ENCODE data around the gene CLASP1. TPM values are rescaled to one million over a fixed set of nuclear protein-coding genes. Genes with fewer than 3 reads are reported as not detected.

Gene CLASP1
- total and polyA plus RNA-seq, 3 donors from 2014 or later = 43.8 to 130 (median 103) TPM

DNA sequence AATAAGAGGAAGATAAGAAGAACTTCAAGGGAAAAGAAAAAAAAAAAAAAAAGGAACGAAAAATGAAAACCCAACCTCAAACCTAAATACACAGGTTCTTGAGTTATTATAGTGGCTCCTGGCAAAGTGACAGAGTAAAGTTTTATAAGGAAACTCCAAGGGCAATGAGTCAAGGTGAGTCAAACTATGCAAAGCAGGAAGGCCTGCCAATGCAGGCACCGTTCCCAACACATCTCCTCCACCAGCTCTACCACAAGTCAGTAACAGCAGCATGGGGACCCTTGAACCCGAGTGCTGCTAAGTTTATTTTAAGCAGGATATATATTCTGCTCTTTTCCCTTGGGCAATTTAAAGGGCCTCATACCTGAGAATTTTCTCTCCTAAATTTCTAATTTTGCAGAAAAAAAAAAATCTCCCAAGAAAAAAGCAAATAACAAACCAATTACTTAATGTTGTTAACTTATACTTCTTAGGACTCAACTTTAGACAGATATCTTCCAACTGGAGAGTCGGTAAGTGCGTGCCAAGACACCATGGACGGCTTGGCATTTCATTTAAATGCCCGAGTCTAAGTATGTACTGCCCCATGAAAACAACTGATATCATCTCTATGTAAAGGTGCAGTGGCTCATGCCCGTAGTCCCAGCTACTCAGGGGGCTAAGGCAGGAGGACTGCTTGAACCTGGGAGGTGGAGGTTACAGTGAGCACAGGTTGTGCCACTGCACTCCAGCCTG is 288.5 kb downstream of the CLASP1 start:
- no peaks in the 10 kb centered on the region for H3K36me3 ChIP-seq (ENCODE audit: low read depth, missing control alignments)
- no peak overlapping the region for H3K4me3 ChIP-seq
- H3K27me3 ChIP-seq = no peaks in the 10 kb centered on the region
- H3K9me3 ChIP-seq = no peaks in the 10 kb centered on the region
- 73 to 76% methylated on average over 8 of the region's 8 CpGs for WGBS, 2 donors
- intact Hi-C loops (cut with DNase I; ENCODE audit: low total_unique reads) = no loop called here
- DNase-seq = no peak
- peaks cover under 1% of the 10 kb centered on the region for H3K4me1 ChIP-seq
- TF ChIP-seq, protein P1, sequence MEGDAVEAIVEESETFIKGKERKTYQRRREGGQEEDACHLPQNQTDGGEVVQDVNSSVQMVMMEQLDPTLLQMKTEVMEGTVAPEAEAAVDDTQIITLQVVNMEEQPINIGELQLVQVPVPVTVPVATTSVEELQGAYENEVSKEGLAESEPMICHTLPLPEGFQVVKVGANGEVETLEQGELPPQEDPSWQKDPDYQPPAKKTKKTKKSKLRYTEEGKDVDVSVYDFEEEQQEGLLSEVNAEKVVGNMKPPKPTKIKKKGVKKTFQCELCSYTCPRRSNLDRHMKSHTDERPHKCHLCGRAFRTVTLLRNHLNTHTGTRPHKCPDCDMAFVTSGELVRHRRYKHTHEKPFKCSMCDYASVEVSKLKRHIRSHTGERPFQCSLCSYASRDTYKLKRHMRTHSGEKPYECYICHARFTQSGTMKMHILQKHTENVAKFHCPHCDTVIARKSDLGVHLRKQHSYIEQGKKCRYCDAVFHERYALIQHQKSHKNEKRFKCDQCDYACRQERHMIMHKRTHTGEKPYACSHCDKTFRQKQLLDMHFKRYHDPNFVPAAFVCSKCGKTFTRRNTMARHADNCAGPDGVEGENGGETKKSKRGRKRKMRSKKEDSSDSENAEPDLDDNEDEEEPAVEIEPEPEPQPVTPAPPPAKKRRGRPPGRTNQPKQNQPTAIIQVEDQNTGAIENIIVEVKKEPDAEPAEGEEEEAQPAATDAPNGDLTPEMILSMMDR (IDR thresholded peaks at IDR 0.05) = no peak
- no peak for TF ChIP-seq POLR2A (IDR thresholded peaks at IDR 0.05)
- H3K27ac ChIP-seq = no peak overlapping the region

DNA sequence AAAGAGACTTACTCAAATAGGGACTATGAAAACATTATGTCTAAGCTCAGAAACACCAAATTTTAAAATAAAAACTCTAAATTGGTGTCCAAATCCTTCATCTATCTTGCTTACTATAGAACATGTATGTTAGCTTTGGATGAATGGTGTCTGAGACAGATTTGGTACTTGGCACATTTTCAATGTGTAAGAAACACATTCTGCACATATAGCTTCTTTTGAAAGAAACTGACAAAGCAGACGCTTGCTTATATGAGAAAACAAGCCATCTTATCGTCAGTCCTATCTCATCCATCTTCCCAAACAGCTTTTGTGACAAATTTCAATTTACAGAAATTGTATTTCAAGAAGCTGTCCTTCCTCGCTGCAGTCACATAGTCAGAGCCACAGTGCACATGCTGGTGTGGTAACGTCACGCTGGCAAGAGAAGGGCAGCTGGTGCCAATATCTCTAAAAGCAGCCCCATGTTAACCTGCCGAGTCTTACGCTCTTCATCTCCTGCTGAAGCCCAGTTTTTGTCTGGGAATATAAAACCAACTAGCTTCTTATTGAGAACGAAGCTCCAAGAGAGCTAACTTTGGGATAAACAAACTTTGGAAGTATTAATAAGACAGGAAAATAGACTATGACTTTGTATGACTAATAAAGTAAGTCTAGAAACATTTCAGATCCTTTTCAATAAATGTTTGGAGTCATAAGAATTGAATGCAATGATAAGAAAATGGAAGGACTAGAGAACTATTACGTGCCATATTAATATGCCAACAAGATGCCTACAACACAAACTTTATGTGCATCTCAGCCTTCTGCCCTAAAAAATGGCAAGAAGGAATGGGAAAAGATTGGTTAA is 289.3 kb downstream of the CLASP1 start:
- H3K9me3 ChIP-seq = no peaks in the 10 kb centered on the region
- H3K27me3 ChIP-seq = no peaks in the 10 kb centered on the region
- no peaks in the 10 kb centered on the region for H3K36me3 ChIP-seq (ENCODE audit: low read depth, missing control alignments)
- intact Hi-C loops (cut with DNase I; ENCODE audit: low total_unique reads) = loop anchor here (5.0 kb wide), 1 partner anchor 268 kb away; no protein-coding TSS in a partner anchor
- 94 to 95% methylated on average over 9 of the region's 9 CpGs for WGBS, 2 donors
- H3K4me1 ChIP-seq = peaks cover 2% of the 10 kb centered on the region
- DNase-seq = no peak
- H3K4me3 ChIP-seq = no peak overlapping the region
- no peak for TF ChIP-seq POLR2A (IDR thresholded peaks at IDR 0.05)
- TF ChIP-seq, protein P1 (IDR thresholded peaks at IDR 0.05) = no peak
- H3K27ac ChIP-seq = no peak overlapping the region

DNA sequence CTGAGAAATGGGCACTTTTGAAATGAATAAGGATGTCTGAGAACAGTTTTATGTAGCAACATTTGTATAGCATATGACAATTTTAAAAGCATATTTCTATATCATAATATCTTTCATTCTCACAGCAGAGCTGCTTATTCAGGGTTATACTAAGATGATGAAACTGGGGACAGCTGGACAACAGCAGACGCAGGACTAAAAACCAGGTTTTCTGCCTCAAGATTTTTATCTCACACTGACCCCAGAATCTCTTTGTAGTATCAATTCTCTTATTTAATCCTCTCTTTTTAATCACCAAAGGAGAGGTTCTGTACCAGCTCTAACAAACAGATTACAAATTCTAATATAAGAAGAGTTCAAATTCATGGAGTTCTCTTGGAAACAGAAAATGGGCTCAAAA is 290.1 kb downstream of the CLASP1 start:
- DNase-seq = no peak
- Histone ChIP-seq H3K9me3 (no peaks in the 10 kb centered on the region), H3K4me3 (no peak overlapping the region), H3K36me3 (ENCODE audit: low read depth, missing control alignments) (no peaks in the 10 kb centered on the region), H3K27ac (no peak overlapping the region), H3K27me3 (no peaks in the 10 kb centered on the region), H3K4me1 (peaks cover 2% of the 10 kb centered on the region)
- intact Hi-C loops (cut with DNase I; ENCODE audit: low total_unique reads) = loop anchor here (5.0 kb wide), 1 partner anchor 267 kb away; no protein-coding TSS in a partner anchor
- 89 to 95% methylated on average over 1 of the region's 1 CpG for WGBS, 2 donors
- no peak for TF ChIP-seq POLR2A (IDR thresholded peaks at IDR 0.05)

GRCh38 chr2:121358291-121358690 is 291.0 kb downstream of the CLASP1 start:
- Histone ChIP-seq H3K9me3 (no peaks in the 10 kb centered on the region), H3K4me1 (peaks cover 2% of the 10 kb centered on the region), H3K36me3 (ENCODE audit: low read depth, missing control alignments) (no peaks in the 10 kb centered on the region), H3K27ac (no peak overlapping the region), H3K4me3 (no peak overlapping the region), H3K27me3 (no peaks in the 10 kb centered on the region)
- no peak for DNase-seq
- TF ChIP-seq, protein P1 (IDR thresholded peaks at IDR 0.05) = no peak
- TF ChIP-seq POLR2A (IDR thresholded peaks at IDR 0.05) = no peak
- 91 to 98% methylated on average over 2 of the region's 2 CpGs for WGBS, 2 donors
- intact Hi-C loops (cut with DNase I; ENCODE audit: low total_unique reads) = loop anchor here (5.0 kb wide), 1 partner anchor 266 kb away; no protein-coding TSS in a partner anchor

- H3K9me3 ChIP-seq = no peaks in the 10 kb centered on the region
- peak; percentile 68 for DNase-seq
- intact Hi-C loops (cut with DNase I; ENCODE audit: low total_unique reads) = loop anchor here (5.0 kb wide), 1 partner anchor 264 kb away; no protein-coding TSS in a partner anchor
- H3K27me3 ChIP-seq = no peaks in the 10 kb centered on the region
- 52 to 59% methylated on average over 9 of the region's 9 CpGs for WGBS, 2 donors
- H3K4me3 ChIP-seq = no peak overlapping the region
- H3K27ac ChIP-seq = no peak overlapping the region
- H3K36me3 ChIP-seq (ENCODE audit: low read depth, missing control alignments) = no peaks in the 10 kb centered on the region
- no peak for TF ChIP-seq POLR2A (IDR thresholded peaks at IDR 0.05)
- TF ChIP-seq, protein P1 (IDR thresholded peaks at IDR 0.05) = peak; percentile 43 to 64 (median 57)
- peaks cover 2% of the 10 kb centered on the region for H3K4me1 ChIP-seq
Observed at GRCh38 chr2:121356058-121356640, 293.1 kb downstream of the CLASP1 start.
